Activated CD4-positive, alpha-beta T cell treated with anti-CD3 and anti-CD28 coated beads, Interleukin-10, Interleukin-2, amounts not matched to agents 100 ng/mL and 50 ng/mL, durations not matched to agents 16 hours and 8 hours (primary cell): ENCODE data around the gene CNPY1.

Source experiments
- DNase-seq: peaks from one replicate; pipeline ENCODE4 v3.0.0-alpha.2; 2020

CNPY1 gene

DNA sequence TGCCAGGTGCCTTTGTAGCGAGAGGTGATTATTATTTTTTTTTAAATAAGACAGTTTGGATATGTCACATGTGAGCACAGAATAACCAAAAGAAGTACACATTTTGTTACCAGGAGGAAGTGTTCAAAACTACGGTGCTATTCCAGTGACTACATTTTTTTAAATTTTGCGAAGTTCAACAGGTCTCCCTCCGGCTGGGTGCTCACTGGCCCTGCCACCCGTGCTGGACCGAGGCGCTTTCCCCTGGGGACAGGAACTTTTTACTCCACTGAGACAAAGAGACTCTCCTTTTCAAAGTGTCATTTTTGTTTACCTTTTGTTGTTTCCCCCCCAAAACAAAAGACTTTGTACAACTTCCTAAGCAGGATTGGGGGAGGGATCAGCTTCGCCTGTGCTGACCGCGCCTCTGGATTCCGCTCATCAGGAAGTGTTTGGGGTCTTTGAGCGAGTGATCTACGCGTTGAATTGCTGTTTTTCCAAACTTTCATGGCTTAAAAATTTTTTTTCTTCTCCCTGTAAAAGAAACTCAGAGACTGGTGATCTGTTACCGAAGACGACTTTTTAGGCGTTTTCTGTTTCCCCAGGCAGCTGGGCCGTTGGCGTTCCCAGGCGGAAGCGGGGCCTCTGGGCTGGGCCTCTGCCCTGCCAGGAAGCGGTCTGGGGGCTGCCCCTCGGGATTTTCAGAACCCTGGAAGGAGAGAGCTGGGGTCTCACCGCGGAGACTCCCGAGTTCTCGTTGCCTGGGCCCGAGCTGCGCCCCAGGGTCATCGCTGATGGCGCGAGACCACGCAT, 81.2 kb downstream of the CNPY1 start:
- no peak for DNase-seq

DNA sequence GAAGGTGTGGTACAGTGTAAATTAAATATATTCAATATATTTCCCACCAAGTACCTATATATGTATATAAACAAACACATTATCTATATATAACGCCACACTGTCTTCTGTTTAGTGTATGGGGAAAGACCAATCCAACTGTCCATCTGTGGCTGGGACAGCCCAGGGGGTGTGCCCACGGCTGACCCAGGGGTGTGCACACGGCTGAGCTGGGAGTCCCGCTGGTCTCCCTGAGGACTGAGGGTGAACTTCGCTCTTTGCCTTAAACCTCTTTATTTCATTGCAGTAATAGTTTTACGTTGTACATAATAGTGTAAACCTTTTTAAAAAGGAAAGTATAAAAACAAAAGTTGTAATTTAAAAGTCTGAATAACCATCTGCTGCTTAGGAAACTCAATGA, 82.2 kb downstream of the CNPY1 start:
- no peak for DNase-seq

- DNase-seq: no peak
These were observed 83.1 kb downstream of the CNPY1 start for GRCh38 chr7:155463114-155463811.

DNA sequence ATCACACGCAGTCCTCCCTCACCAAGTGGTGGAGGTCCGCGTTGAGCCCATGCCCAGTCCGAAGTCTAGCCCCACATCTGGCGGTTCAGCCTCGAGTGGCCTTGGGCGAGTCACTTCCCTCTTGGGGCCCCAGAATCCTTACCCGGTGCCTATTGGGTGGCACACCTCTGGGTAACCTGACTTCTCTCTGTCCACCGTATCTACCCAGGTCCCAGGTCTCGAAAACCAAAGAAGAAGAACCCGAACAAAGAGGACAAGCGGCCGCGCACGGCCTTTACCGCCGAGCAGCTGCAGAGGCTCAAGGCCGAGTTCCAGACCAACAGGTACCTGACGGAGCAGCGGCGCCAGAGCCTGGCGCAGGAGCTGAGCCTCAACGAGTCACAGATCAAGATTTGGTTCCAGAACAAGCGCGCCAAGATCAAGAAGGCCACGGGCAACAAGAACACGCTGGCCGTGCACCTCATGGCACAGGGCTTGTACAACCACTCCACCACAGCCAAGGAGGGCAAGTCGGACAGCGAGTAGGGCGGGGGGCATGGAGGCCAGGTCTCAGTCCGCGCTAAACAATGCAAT, 84.1 kb downstream of the CNPY1 start:
- no peak for DNase-seq

DNA sequence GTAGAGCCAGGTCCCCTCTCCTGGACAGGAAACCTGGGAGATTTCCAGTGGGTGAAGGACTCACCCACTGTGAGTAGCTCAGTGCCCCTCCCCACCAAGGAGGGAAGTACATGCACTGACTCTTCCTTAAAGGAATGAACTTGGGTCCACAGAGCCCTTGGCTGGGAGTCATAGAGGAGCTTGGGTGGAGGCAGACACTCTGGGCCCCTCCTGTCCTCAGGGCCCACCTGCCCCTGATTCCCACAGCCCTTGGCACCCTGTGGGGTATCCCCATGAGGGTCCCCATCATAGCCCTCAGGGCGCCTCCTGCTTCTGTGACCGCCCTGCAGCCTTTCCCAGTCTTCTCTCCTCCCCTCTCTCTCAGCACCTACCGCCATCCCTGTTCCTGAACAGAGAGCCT, 84.7 kb downstream of the CNPY1 start:
- no peak for DNase-seq

DNA sequence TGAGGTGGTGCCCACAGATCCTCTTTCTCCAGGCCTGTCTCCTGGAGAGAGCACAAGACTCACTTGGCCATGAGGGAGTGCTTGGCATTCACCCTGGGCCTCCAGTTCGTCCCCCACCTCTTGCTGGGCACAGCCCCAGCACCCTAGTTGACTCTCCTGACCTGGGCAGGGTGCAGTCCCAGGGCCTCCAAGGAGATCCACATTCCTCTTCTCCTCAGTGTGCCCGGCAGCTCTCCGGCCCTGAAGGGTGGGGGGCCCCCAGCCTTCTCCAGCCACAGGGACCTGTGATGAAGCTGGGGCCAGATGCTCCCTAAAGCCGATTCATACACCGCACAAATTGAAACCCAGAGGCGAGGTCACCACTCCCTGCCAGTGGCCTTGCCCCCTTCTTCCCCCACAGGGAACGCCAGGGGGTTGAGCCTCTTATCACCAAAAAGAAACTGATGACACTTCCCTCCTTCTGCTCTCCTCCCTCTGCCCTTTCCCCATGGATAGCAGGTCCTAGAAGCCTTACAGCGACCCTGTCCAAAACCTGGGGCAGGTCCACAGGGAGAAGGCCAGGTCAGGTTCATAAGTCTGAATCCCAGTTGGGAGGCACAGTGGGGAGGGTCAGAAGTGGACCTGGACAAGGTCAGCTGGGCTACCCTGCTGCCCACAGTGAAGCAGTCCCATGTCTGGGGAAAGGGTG, 85.3 kb downstream of the CNPY1 start:
- DNase-seq: no peak

DNA sequence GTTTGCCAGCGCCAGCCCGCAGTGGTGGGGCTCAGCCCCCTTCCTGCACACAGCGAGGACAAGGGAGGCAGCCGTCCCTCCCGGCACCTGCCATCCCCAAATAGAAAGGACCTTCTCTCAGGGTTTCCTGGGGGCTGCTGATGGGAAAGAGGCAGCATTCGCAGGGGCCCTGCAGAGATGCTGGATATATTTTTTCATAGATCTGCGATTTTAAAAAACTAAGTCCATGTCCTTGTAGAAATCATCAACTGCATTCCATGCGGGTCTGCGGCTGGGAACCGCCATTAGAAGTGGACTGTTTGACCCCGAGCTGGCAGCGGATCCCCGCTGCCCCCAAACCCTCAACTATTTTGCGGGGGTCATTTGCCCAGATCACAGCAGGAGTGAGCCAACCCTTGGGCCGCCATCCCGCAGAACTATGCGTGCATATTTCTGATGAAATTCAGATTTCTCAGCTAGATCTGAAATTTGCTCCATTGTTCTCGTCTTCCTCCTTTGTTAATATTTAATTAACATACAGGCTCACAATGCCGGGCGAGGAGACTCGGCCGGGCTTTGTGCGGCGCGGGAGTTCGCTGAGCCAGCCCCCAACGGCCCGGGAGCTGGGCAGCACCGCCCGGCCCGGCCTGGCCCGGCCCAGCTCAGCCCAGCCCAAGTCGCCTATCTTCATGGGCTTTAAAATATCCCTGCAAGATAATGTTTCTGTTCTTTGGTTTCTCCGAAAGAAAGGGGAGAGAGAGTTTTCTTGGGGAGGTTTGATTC, 86.5 kb downstream of the CNPY1 start:
- DNase-seq: no peak

- no peak for DNase-seq
These were observed 87.3 kb downstream of the CNPY1 start for GRCh38 chr7:155458878-155459699.

DNA sequence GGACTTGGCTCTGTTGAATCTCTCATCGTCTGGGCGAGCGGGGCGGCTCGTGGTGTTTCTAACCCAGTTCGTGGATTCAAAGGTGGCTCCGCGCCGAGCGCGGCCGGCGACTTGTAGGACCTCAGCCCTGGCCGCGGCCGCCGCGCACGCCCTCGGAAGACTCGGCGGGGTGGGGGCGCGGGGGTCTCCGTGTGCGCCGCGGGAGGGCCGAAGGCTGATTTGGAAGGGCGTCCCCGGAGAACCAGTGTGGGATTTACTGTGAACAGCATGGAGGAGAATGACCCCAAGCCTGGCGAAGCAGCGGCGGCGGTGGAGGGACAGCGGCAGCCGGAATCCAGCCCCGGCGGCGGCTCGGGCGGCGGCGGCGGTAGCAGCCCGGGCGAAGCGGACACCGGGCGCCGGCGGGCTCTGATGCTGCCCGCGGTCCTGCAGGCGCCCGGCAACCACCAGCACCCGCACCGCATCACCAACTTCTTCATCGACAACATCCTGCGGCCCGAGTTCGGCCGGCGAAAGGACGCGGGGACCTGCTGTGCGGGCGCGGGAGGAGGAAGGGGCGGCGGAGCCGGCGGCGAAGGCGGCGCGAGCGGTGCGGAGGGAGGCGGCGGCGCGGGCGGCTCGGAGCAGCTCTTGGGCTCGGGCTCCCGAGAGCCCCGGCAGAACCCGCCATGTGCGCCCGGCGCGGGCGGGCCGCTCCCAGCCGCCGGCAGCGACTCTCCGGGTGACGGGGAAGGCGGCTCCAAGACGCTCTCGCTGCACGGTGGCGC, 88.1 kb downstream of the CNPY1 start, which contains the start of gene EN2:
EN2 (plus strand) TSS at position 19 of the 767 bp plus-strand sequence; CDS start at position 268, 249 bp downstream.
- DNase-seq: no peak

- DNase-seq: no peak
These were observed 88.7 kb downstream of the CNPY1 start for GRCh38 chr7:155457544-155458110.

DNA sequence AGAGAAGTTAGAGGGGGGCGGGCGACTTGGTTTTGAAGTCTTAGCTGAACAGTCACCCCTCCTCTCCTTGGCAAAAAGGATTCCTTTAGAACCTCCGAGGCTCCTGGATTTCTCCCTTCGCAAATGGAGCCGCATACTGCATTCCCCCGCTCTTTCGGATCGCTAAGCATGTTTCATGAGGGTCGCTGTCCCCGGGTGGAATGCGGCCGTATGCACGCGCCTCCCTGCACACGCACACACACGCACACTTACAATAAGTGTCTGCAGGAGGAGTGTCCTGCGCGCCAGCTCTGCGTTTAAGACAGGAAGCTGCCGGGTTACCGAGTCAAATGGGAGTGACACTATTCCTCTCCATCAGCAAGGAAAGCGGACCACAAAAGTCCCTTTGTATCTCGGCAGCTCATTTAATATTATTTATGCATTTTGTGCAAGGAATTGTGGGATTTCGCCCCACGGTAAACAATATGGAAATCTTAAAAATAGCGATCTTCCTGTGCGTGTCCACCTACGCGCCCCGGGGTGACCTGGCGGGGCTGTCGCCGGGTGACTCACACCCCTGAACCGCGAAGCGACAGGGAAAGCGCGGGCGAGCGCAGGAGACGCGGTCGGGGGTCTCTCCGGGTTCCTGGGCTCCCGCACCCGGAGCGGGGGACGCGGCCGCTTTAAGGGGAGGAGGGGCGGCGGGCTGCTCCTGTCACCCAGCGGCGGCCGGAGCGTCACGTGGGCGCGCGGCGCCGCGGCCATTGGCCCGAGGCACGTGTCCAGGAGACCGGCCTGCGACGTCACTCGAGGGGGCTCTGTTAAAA, 89.4 kb downstream of the CNPY1 start:
- peak; percentile 22 for DNase-seq

- DNase-seq: no peak
These were observed 90.3 kb downstream of the CNPY1 start for GRCh38 chr7:155455776-155456737.

- DNase-seq: no peak
These were observed 91.1 kb downstream of the CNPY1 start for GRCh38 chr7:155455132-155455693.

DNA sequence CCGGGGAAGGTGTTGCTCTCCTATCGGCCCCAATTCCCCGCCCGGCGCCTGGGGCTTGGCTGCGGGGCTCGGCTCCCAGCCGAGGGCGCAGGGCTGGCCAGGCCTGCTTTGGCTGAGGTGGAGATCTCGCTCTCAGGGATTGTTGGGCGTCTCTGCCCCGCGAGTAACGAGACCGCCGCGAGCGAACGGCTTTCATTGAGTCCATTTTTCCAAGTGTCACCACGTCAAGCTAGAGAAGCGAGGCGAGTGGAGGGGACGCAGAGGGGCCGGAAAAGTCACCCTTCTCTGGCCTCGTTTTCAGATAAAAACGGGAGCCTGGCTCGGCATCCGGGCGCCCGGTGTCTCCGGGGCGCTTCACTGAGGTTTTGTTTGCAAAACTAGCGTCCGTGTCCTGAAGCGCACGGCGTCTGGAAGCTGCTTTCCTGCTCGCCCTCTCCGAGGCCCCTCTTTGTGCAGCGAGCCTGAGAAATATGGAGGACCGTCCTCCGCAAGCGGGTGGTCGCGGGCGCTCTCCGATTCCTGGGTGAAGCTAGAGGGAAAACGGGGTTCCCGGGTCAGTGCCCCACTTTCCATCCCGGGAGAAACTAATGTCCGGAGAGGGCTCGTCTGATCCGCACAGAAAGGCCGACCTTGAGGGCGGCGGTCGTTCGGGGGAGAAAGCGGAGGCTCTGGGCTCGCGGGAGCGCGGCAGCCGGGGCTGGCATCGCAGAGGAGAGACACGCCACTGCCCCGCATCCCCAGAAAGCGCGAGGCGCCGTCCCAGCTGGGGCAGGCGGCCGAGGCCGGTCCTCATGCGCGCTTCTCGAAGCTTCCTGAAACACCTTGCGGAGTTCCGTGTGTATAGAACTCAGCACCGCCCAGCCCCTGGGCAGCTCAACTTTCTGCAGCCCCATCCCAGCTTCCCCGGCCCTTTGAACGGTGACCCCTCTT, 91.9 kb downstream of the CNPY1 start:
- no peak for DNase-seq

DNA sequence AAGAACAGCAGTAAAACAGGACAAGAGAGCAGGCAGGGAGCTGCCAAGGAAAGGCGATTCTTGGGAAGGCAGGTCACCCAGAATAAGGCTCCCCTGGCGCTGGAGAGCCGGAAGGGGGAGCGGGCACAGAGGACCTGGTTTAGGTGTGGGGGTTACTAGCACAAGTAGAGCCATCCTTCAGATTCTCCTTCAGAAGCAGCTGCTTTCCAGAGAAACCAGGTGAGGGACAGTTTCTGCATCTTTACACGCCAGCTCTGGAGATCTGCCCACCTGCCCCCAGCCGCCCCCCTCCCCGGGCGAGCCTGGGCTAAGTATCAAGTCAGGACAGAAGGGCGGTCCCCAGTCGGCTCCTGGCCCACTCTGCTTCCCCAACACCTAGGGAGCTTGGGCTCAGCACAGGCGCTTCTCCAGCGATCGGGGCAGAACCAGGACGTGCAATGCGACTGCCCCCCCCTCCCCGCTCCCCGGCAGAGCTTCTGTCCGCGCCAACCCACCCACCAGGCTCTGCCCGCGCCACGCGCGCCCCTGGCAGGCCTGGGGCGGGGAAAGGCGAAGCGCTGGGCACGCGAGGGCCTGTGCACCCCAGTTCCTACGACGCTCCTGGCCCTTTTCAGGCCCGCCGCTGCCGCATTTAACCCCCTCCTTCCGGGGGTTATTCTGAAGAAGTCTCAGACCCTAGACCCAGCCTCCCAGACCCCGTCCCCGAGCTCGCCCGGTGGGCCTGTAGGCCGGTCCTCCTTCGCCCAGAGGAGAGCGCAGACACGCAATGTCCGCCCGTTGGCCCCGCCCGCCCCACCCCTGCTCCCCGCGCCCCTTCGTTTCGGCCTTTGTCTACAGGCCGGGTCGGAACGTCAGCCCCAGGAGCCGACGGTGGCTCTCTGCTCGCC, 92.8 kb downstream of the CNPY1 start:
- no peak for DNase-seq
